AG04450 (cell line): ENCODE data around the gene EZH2. TPM values are rescaled to one million over a fixed set of nuclear protein-coding genes. Genes with fewer than 3 reads are reported as not detected.

Experiments used
- CTCF ChIA-PET: fragments of 300-600, 350-600 bp; formaldehyde crosslinking; extraction: SDS; loops from one replicate; lab custom pipeline; 2022; ENCODE audit warnings: antibody characterized with exemption, inconsistent platforms; lab: Charles Lee
- POLR2A ChIA-PET: fragments of 350-600 bp; formaldehyde crosslinking; extraction: SDS; loops from one replicate; lab custom pipeline; 2021; ENCODE audit warnings: antibody characterized with exemption, inconsistent platforms; lab: Yijun Ruan, JAX
- DNase-seq: peaks from one replicate; pipeline ENCODE4 v3.0.0-alpha.2; 2011; ENCODE audit warnings: low read depth, low spot score
- H3K27ac ChIP-seq: one replicate; pipeline ENCODE4 v1.5.1; 2012; ENCODE audit warnings: low read depth, low read length, control low read depth
- H3K27me3 ChIP-seq: one replicate; pipeline ENCODE4 v1.6.0; 2012; ENCODE audit warnings: low read length; ENCODE audit not compliant: control insufficient read depth, insufficient read depth
- H3K4me3 ChIP-seq: 2 replicates; pipeline ENCODE4 v1.5.1; 2011; ENCODE audit warnings: mild to moderate bottlenecking, low read depth, low read length, control low read depth
- H3K9me3 ChIP-seq: 2 replicates; pipeline ENCODE4 v1.5.1; 2012; ENCODE audit warnings: low read length; ENCODE audit not compliant: control insufficient read depth, insufficient read depth
- polyA plus RNA-seq: library from polyadenylated mRNA; depleted of rRNA; stranded (reverse); fragments of >200 nt; gene quantifications from 2 replicates; pipeline ENCODE4 v1.2.3, GENCODE V29; 2011
- TF ChIP-seq, protein P1 (sequence below): IDR thresholded peaks from 2 replicates; pipeline ENCODE4 v1.5.1; 2011; ENCODE audit warnings: low read depth, low read length, control low read depth, inconsistent platforms

The EZH2 gene
- polyA plus RNA-seq, 1 experiment, result 17.0 TPM

DNA sequence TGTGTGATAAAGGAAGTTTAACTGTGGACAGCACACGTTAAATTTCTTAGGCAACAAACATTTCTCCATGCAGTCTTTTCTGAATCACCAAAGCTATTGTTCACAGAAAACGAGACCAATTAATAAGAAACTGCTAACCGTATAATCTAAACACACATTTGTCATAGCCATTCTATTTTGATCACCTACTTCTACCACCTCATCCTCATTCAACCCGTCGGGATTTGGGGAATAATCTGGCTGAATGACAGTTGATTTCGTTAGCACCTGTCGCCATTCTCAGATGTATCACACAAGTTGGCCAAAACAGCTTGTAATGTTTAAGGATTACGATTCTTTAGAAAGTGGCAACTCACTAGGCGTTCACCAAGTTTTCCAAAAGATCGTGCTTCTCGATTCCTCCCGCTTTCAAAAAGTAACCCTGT is 1.2 kb downstream of the EZH2 start:
- TF ChIP-seq, protein P1, sequence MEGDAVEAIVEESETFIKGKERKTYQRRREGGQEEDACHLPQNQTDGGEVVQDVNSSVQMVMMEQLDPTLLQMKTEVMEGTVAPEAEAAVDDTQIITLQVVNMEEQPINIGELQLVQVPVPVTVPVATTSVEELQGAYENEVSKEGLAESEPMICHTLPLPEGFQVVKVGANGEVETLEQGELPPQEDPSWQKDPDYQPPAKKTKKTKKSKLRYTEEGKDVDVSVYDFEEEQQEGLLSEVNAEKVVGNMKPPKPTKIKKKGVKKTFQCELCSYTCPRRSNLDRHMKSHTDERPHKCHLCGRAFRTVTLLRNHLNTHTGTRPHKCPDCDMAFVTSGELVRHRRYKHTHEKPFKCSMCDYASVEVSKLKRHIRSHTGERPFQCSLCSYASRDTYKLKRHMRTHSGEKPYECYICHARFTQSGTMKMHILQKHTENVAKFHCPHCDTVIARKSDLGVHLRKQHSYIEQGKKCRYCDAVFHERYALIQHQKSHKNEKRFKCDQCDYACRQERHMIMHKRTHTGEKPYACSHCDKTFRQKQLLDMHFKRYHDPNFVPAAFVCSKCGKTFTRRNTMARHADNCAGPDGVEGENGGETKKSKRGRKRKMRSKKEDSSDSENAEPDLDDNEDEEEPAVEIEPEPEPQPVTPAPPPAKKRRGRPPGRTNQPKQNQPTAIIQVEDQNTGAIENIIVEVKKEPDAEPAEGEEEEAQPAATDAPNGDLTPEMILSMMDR, result no peak
- POLR2A ChIA-PET, result interaction anchor here (1.1 to 1.4 kb wide), 2 partner anchors 10 to 58 kb away, joined by 3 to 5 read pairs; no protein-coding TSS in a partner anchor
- H3K4me3 ChIP-seq, result peak overlapping the region; percentile 65
- no peak for DNase-seq
- H3K27ac ChIP-seq, result no peak overlapping the region
- no peaks in the 10 kb centered on the region for H3K27me3 ChIP-seq
- CTCF ChIA-PET, result interaction anchor here (1.1 to 1.6 kb wide), 3 partner anchors 27 to 80 kb away, joined by 5 to 7 read pairs (median 6); no protein-coding TSS in a partner anchor
- H3K9me3 ChIP-seq, result no peaks in the 10 kb centered on the region; the same call in 1 of the 2 replicates

DNA sequence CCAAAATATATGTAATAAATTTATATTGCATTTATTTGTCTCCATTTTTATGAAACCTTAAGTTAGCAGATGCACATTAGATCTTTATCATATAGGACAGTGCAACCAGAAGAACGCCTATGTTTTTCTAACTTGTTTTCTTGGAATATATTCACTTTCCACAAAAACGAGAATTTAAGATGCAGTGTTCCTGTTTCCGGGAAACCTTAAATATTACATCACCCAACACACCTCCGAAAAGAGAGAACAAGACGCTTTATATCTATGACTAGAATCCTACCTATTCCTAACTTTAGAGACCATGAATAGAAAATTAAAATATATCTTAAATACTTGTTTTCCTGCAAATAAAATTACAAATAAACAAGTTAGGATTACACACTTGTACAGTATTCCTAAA is 1.9 kb downstream of the EZH2 start:
- POLR2A ChIA-PET, result no interaction called here
- CTCF ChIA-PET, result interaction anchor here (1.6 kb wide), 1 partner anchor 26 kb away, joined by 6 read pairs; no protein-coding TSS in a partner anchor
- H3K9me3 ChIP-seq, result no peaks in the 10 kb centered on the region; the same call in 1 of the 2 replicates
- no peak overlapping the region for H3K27ac ChIP-seq
- TF ChIP-seq, protein P1, result no peak
- H3K4me3 ChIP-seq, result peak overlapping the region; percentile 65; the same call in 1 of the 2 replicates
- H3K27me3 ChIP-seq, result no peaks in the 10 kb centered on the region
- DNase-seq, result no peak

DNA sequence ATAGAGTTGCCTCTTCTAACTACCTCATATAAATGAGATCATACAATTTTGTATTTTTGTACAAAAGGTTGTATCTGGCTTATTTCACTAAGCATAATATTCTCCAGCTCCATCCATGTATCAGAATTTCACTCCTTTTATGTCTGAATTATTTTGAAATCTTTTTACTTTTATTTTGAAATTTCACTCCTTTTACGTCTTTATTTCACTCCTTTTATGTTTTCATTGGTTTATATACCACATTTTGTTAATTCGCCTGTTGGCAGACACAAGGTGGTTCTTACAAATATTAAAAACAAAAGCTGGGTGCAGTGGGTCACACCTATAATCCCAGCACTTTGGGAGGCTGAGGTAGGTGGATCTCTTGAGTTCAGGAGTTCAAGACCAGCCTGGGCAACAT is 5.8 kb downstream of the EZH2 start:
- CTCF ChIA-PET, result no interaction called here
- H3K9me3 ChIP-seq, result no peaks in the 10 kb centered on the region
- H3K27ac ChIP-seq, result no peak overlapping the region
- H3K4me3 ChIP-seq, result no peak overlapping the region
- H3K27me3 ChIP-seq, result no peaks in the 10 kb centered on the region
- TF ChIP-seq, protein P1, result no peak
- DNase-seq, result no peak
- POLR2A ChIA-PET, result interaction anchor here (1.0 kb wide), 1 partner anchor 317 kb away, joined by 3 read pairs; the partner anchor contains the start of gene ZNF282

DNA sequence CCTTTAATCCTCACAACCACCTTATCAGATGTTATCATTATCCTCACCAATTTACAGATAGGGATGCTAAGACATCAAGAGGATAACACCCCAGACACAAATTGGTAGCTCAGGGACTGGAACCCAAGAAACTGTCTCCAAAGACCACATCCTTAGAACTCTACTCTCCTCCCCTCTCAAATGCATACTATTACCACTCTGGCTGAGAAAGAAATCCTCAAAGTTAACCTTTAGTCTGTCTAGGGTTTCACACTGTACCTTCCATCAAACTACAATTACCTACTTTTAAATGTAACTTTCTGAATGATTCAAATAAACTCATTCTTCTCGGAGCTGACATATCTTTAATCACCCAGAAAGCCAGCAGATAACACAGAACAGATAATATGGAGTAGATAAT is 6.6 kb downstream of the EZH2 start:
- Histone ChIP-seq H3K9me3 (no peaks in the 10 kb centered on the region), H3K27ac (no peak overlapping the region), H3K4me3 (no peak overlapping the region), H3K27me3 (no peaks in the 10 kb centered on the region)
- TF ChIP-seq, protein P1, result no peak
- CTCF ChIA-PET, result no interaction called here
- POLR2A ChIA-PET, result no interaction called here
- DNase-seq, result no peak

DNA sequence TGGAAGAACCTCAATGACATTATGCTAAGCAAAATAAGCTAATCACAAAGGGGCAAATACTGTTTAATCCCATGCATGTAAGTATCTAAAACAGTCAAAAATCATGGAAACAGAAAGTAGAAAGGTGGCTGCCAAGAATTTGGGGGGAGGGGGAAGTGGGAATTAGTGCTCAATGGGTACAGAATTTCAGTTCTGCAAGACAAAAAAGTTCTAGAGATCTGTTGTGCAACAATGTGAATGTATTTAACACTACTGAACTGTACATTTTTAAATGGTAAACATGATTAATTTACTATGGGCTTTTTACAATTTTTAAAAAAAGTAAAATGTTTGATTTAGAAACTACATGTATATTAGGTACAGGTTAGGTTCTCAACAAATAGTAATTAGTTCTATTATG is 11.9 kb downstream of the EZH2 start:
- ChIA-PET POLR2A (no interaction called here), CTCF (interaction anchor here (0.9 kb wide), 1 partner anchor 10 kb away, joined by 3 read pairs; no protein-coding TSS in a partner anchor)
- DNase-seq, result no peak

More for the DNA sequence above, 11.9 kb downstream of the EZH2 start:
- H3K27ac ChIP-seq, result no peak overlapping the region
- no peaks in the 10 kb centered on the region for H3K27me3 ChIP-seq
- H3K4me3 ChIP-seq, result no peak overlapping the region
- no peaks in the 10 kb centered on the region; the same call in 1 of the 2 replicates for H3K9me3 ChIP-seq
- TF ChIP-seq, protein P1, result no peak
